Left lung (tissue), 10 donors: Measurements from ENCODE around the gene BCKDHB. TPM values are rescaled to one million over a fixed set of nuclear protein-coding genes. Genes with fewer than 3 reads are reported as not detected.
A peak's percentile ranks its signal among the peaks of the same experiment; 100 is the strongest.

ENCODE experiments used
- ATAC-seq: fragments of 200-7000 bp; cut with Tn5 transposase; one replicate; pipeline ENCODE4 v1.9.1; 2020; ENCODE audit warnings: moderate library complexity
- DNase-seq, 4 donors: peaks; one replicate each; pipeline ENCODE4 v3.0.0-alpha.2; 2013 to 2020
- H3K27ac ChIP-seq, 2 donors: fragments of 200-600 bp; sonication (generic) in 1 of 2; one replicate each; pipeline versions ENCODE4 v1.5.0 to v1.8.0; 2020 to 2021
- H3K27me3 ChIP-seq, 2 donors: fragments of 200-600 bp; sonication (generic) in 1 of 2; one replicate each; pipeline versions ENCODE4 v1.5.0 to v1.8.0; 2020 to 2021
- H3K36me3 ChIP-seq, 2 donors: fragments of 200-600 bp; sonication (generic) in 1 of 2; one replicate each; pipeline versions ENCODE4 v1.5.0 to v1.8.0; 2020 to 2021
- H3K4me1 ChIP-seq, 2 donors: fragments of 200-600 bp; one replicate each; pipeline ENCODE4 v1.8.0; 2021
- H3K4me3 ChIP-seq, 2 donors: fragments of 200-600 bp; sonication (generic) in 1 of 2; one replicate each; pipeline versions ENCODE4 v1.5.0 to v1.8.0; 2020 to 2021; ENCODE audit warnings: mild to moderate bottlenecking in 1 of 2
- H3K9me3 ChIP-seq, 2 donors: fragments of 200-600 bp; sonication (generic) in 1 of 2; one replicate each; pipeline versions ENCODE4 v1.5.0 to v1.8.0; 2020 to 2021
- CTCF ChIP-seq, 2 donors: fragments of 200-600 bp; sonication (generic) in 1 of 2; IDR thresholded peaks; one replicate each; pipeline versions ENCODE4 v1.5.0 to v1.8.0; 2021; ENCODE audit warnings: antibody characterized with exemption in 2 of 2
- intact Hi-C, 2 donors: fragments of 100-400 bp; cut with DNase I; formaldehyde crosslinking; loops; one replicate each; pipeline versions ENCODE4 v1.11.2 to v1.14.2; 2022
- polyA plus RNA-seq, 6 donors: library from polyadenylated mRNA; unstranded; fragments of 120-200 nt; gene quantifications; one replicate each; pipeline ENCODE4 v1.2.1, GENCODE V29; 2013; ENCODE audit not compliant: insufficient read length in 6 of 6
- total RNA-seq, 2 donors: library from RNA; stranded (reverse); fragmentation: NEBNext Ultra II Directional; extraction: Animal tissue kit (Norgen Biotek cat#: 25700); gene quantifications; one replicate each; pipeline ENCODE4 v1.2.1, GENCODE V29; 2021
- donor health status: DM: no; HTN: yes; CAD: no.
- donor health status: DM: no; HTN: no; CAD: no.

Gene BCKDHB
- total and polyA plus RNA-seq, 8 donors: 15.1 to 26.1 (median 22.0) TPM

- ATAC-seq: peak; percentile 91
- Histone ChIP-seq H3K4me3 (no peak overlapping the region), H3K9me3 (no peaks in the 10 kb centered on the region), H3K27me3 (no peaks in the 10 kb centered on the region), H3K36me3 (no peaks in the 10 kb centered on the region), H3K4me1 (no peaks in the 10 kb centered on the region), H3K27ac (no peak overlapping the region)
- no peak for TF ChIP-seq CTCF (IDR thresholded peaks at IDR 0.05)
- intact Hi-C loops: no loop called here
- DNase-seq: peak in 1 of 4 donors; percentile 12
Measured at GRCh38 chr6:80197474-80197873, 91.0 kb downstream of the BCKDHB start.

- no peak for TF ChIP-seq CTCF (IDR thresholded peaks at IDR 0.05)
- DNase-seq: no peak
Measured at GRCh38 chr6:80197986-80198385, 91.5 kb downstream of the BCKDHB start.

GRCh38 chr6:80203283-80203682 is 96.8 kb downstream of the BCKDHB start:
- H3K4me1 ChIP-seq: no peaks in the 10 kb centered on the region
- H3K36me3 ChIP-seq: no peaks in the 10 kb centered on the region
- no peaks in the 10 kb centered on the region for H3K9me3 ChIP-seq
- ATAC-seq (no peak), DNase-seq (no peak)
- intact Hi-C loops: no loop called here
- no peak overlapping the region for H3K4me3 ChIP-seq
- H3K27ac ChIP-seq: no peak overlapping the region
- no peaks in the 10 kb centered on the region for H3K27me3 ChIP-seq
- TF ChIP-seq CTCF (IDR thresholded peaks at IDR 0.05): no peak

More at GRCh38 chr6:80197986-80198385, 91.5 kb downstream of the BCKDHB start:
- intact Hi-C loops: no loop called here
- no peaks in the 10 kb centered on the region for H3K36me3 ChIP-seq
- H3K27me3 ChIP-seq: no peaks in the 10 kb centered on the region
- no peaks in the 10 kb centered on the region for H3K9me3 ChIP-seq
- ATAC-seq: no peak
- no peak overlapping the region for H3K27ac ChIP-seq
- no peak overlapping the region for H3K4me3 ChIP-seq
- H3K4me1 ChIP-seq: no peaks in the 10 kb centered on the region

GRCh38 chr6:80205404-80205803 is 98.9 kb downstream of the BCKDHB start:
- H3K9me3 ChIP-seq: no peaks in the 10 kb centered on the region
- intact Hi-C loops: no loop called here
- no peak overlapping the region for H3K27ac ChIP-seq
- no peaks in the 10 kb centered on the region for H3K4me1 ChIP-seq
- TF ChIP-seq CTCF (IDR thresholded peaks at IDR 0.05): no peak
- H3K4me3 ChIP-seq: no peak overlapping the region
- no peaks in the 10 kb centered on the region for H3K27me3 ChIP-seq
- DNase-seq: peak in 1 of 4 donors; percentile 1
- ATAC-seq: peak; percentile 61
- no peaks in the 10 kb centered on the region for H3K36me3 ChIP-seq

- intact Hi-C loops: no loop called here
- H3K4me1 ChIP-seq: no peaks in the 10 kb centered on the region
- H3K36me3 ChIP-seq: no peaks in the 10 kb centered on the region
- no peaks in the 10 kb centered on the region for H3K9me3 ChIP-seq
- ATAC-seq: no peak
- H3K4me3 ChIP-seq: no peak overlapping the region
- DNase-seq: no peak
- no peaks in the 10 kb centered on the region for H3K27me3 ChIP-seq
- H3K27ac ChIP-seq: no peak overlapping the region
- no peak for TF ChIP-seq CTCF (IDR thresholded peaks at IDR 0.05)
Measured at GRCh38 chr6:80206758-80207157, 100.3 kb downstream of the BCKDHB start.
